PC-9 (cell line): Measurements from ENCODE around the gene SNAPC1. TPM values are rescaled to one million over a fixed set of nuclear protein-coding genes. Genes with fewer than 3 reads are reported as not detected.

Experiments
- BruUV-seq: library from RNA; stranded (reverse); fragments of 400-500 nt; replicated peaks from 2 replicates; lab custom pipeline; 2021; lab: Mats Ljungman, UMichigan
- CTCF ChIA-PET: fragments of 300-600 bp; sonication (Branson Sonifier 250); formaldehyde crosslinking; loops from one replicate; lab custom pipeline; 2022; ENCODE audit warnings: antibody characterized with exemption; lab: Charles Lee
- POLR2A ChIA-PET: fragments of 300-600 bp; sonication (Branson Sonifier 250); formaldehyde crosslinking; loops from one replicate; lab custom pipeline; 2022; ENCODE audit warnings: antibody characterized with exemption; ENCODE audit not compliant: unreplicated experiment; lab: Charles Lee
- DNase-seq, 2 experiments: peaks; one replicate each; pipeline versions ENCODE4 v3.0.0 to v3.0.0-alpha.2; 2015 to 2022; ENCODE audit warnings: mixed read lengths in 1 of 2
- H2AFZ ChIP-seq: fragments of 200-600 bp; sonication (generic); 2 replicates; pipeline ENCODE4 v1.8.1; 2017; ENCODE audit warnings: antibody characterized with exemption
- H3F3A ChIP-seq: fragments of 200-600 bp; sonication (generic); 2 replicates; pipeline ENCODE4 v1.8.1; 2017; ENCODE audit warnings: antibody characterized with exemption, mild to moderate bottlenecking, low read depth; ENCODE audit not compliant: insufficient read depth
- H3K27ac ChIP-seq: fragments of 200-600 bp; sonication (generic); 2 replicates; pipeline ENCODE4 v1.6.1; 2016; ENCODE audit warnings: mixed run types
- H3K27me3 ChIP-seq: fragments of 200-600 bp; sonication (generic); 2 replicates; pipeline ENCODE4 v1.6.1; 2016; ENCODE audit warnings: low read depth, mixed run types; ENCODE audit not compliant: insufficient read depth
- H3K36me3 ChIP-seq: fragments of 200-600 bp; sonication (generic); 2 replicates; pipeline ENCODE4 v1.6.1; 2016; ENCODE audit warnings: low read depth, mixed run types
- H3K4me1 ChIP-seq: fragments of 200-600 bp; sonication (generic); replicated peaks from 2 replicates; pipeline ENCODE4 v1.6.1; 2016; ENCODE audit warnings: mixed run types; ENCODE audit not compliant: insufficient read depth
- H3K4me2 ChIP-seq: fragments of 200-600 bp; sonication (generic); 2 replicates; pipeline ENCODE4 v1.6.1; 2017; ENCODE audit warnings: mixed run types
- H3K4me3 ChIP-seq: fragments of 200-600 bp; sonication (generic); 2 replicates; pipeline ENCODE4 v1.6.1; 2016; ENCODE audit warnings: mixed run types
- H3K79me2 ChIP-seq: fragments of 200-600 bp; sonication (generic); 2 replicates; pipeline ENCODE4 v1.6.1; 2017; ENCODE audit warnings: low read depth, mixed run types
- H3K9me2 ChIP-seq: fragments of 200-600 bp; sonication (generic); 2 replicates; pipeline ENCODE4 v1.8.1; 2017; ENCODE audit warnings: mild to moderate bottlenecking; ENCODE audit not compliant: insufficient read depth
- H3K9me3 ChIP-seq: fragments of 200-600 bp; sonication (generic); 2 replicates; pipeline ENCODE4 v1.8.1; 2016; ENCODE audit warnings: low read depth; ENCODE audit not compliant: insufficient read depth
- H4K20me1 ChIP-seq: fragments of 200-600 bp; sonication (generic); 2 replicates; pipeline ENCODE4 v1.8.1; 2017; ENCODE audit not compliant: insufficient read depth
- CTCF ChIP-seq: fragments of 200-600 bp; sonication (generic); conservative IDR thresholded peaks from 2 replicates; pipeline ENCODE4 v1.6.1; 2017; ENCODE audit warnings: mixed run types, antibody characterized with exemption, mild to moderate bottlenecking, moderate library complexity
- EZH2 ChIP-seq: fragments of 200-600 bp; sonication (generic); IDR thresholded peaks from 2 replicates; pipeline ENCODE4 v1.8.0; 2017; ENCODE audit warnings: antibody characterized with exemption, low read depth
- intact Hi-C: fragments of 100-400 bp; cut with micrococcal nuclease; formaldehyde crosslinking; loops from one replicate; pipeline ENCODE4 v1.10.0; 2022; ENCODE audit not compliant: unreplicated experiment
- total RNA-seq: library from RNA; stranded (reverse); gene quantifications from 2 replicates; pipeline ENCODE4 v1.2.3, GENCODE V29; 2021

The SNAPC1 gene
- total RNA-seq, 1 experiment from 2014 or later: 18.0 TPM

GRCh38 chr14:61780125-61780524 is 17.9 kb downstream of the SNAPC1 start:
- CTCF ChIA-PET: no interaction called here
- Histone ChIP-seq H3K4me2 (no peak overlapping the region), H3K4me3 (no peak overlapping the region), H3K79me2 (no peaks in the 10 kb centered on the region), H2AFZ (no peak overlapping the region), H3K9me2 (no peaks in the 10 kb centered on the region), H3K36me3 (peaks cover 84% of the 10 kb centered on the region), H3K27me3 (no peaks in the 10 kb centered on the region), H3K4me1 (no peaks in the 10 kb centered on the region), H4K20me1 (no peaks in the 10 kb centered on the region), H3K27ac (no peak overlapping the region), H3K9me3 (no peaks in the 10 kb centered on the region), H3F3A (peaks cover 3% of the 10 kb centered on the region; the same call in 1 of the 2 replicates)
- no TSS peak for BruUV-seq
- DNase-seq: no peak
- intact Hi-C loops: no loop called here
- TF ChIP-seq CTCF (no peak), EZH2 (no peak)
- POLR2A ChIA-PET: no interaction called here

DNA sequence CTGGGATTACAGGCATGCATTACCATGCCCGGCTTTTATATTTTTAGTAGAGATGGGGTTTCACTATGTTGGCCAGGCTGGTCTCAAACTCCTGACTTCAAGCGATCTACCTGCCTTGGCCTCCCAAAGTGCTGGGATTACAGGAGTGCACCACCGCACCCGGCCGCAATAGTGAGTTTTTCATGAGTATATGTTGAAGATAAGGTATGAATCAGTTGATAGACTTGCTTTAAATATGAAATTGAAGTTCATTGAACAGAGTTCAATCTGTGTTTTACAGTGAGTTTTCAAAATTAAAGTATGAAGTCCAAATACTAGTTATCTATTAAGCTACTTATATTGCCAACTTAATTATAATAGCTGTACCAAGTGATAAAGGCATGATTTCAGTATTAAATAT is 35.1 kb downstream of the SNAPC1 start:
- Histone ChIP-seq H3K9me3 (no peaks in the 10 kb centered on the region), H3K9me2 (no peaks in the 10 kb centered on the region), H3K79me2 (no peaks in the 10 kb centered on the region), H3K27me3 (no peaks in the 10 kb centered on the region), H4K20me1 (no peaks in the 10 kb centered on the region), H2AFZ (no peak overlapping the region), H3K27ac (no peak overlapping the region), H3K4me3 (no peak overlapping the region), H3K4me1 (no peaks in the 10 kb centered on the region), H3F3A (peaks cover 3% of the 10 kb centered on the region; the same call in 1 of the 2 replicates), H3K4me2 (no peak overlapping the region), H3K36me3 (peaks cover 16% of the 10 kb centered on the region; the same call in 1 of the 2 replicates)
- POLR2A ChIA-PET: interaction anchor here (0.7 kb wide), 1 partner anchor 16 kb away, joined by 26 read pairs; no protein-coding TSS in a partner anchor
- intact Hi-C loops: no loop called here
- no peak for TF ChIP-seq EZH2
- no peak for TF ChIP-seq CTCF
- BruUV-seq: no TSS peak
- CTCF ChIA-PET: no interaction called here
- DNase-seq: no peak

DNA sequence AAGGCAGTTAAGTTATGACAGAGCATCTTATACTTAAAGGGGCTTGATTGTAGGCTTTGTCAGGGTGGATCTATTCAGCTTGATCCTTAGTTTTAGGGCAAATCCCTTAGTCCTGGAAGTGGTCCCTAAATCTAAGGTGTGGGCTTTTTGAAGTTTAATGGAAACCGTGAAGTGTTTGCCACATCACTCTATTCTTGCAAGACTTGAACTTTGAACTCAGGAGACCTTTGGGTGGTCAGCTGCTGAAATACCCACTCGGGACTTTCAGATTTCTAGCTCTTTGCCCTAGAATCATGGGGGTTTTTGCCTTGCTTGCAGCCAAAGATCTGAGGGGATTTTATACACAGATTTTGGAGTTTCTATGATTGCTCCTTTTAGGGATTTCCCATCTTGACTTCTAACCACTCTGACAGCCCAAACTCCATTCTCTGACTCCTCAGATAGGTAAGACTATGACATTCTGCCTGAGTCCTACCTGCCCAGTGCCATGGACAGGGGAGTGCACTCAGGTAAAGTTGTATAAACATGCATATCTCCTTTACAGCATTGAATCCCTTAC is 39.9 kb downstream of the SNAPC1 start:
- Histone ChIP-seq H3K36me3 (no peaks in the 10 kb centered on the region), H3K79me2 (no peaks in the 10 kb centered on the region), H3F3A (no peaks in the 10 kb centered on the region), H2AFZ (no peak overlapping the region), H3K4me2 (no peak overlapping the region), H4K20me1 (no peaks in the 10 kb centered on the region), H3K27ac (no peak overlapping the region), H3K9me3 (no peaks in the 10 kb centered on the region), H3K27me3 (no peaks in the 10 kb centered on the region), H3K4me1 (no peaks in the 10 kb centered on the region), H3K4me3 (no peak overlapping the region), H3K9me2 (no peaks in the 10 kb centered on the region)
- TF ChIP-seq CTCF (no peak), EZH2 (no peak)
- POLR2A ChIA-PET: no interaction called here
- CTCF ChIA-PET: no interaction called here
- no TSS peak for BruUV-seq
- intact Hi-C loops: no loop called here
- no peak for DNase-seq
